ENCODE measurements around the gene PITPNC1.

DNA sequence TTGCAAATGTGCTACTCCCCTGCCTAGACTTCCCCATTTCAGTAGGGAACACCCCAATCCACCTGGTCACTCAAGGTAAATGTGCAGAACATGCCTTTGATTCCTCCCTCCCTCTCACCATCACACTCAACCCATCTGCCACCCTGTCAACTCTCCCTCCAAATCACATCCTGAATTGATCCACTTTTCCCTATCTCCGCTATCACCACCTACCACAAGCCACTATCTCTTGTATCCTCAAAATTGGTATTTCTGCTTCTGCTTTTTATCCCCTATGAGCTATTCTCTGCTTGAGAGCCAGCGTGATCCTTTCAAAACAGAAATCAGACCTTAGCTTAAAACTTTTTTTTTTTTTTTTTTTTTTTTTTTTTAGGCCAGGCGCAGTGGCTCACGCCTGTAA lies 335.3 kb downstream of the PITPNC1 start:
- TF ChIP-seq EZH2phosphoT487 (IDR thresholded peaks at IDR 0.05; ENCODE audit: insufficient read depth, low read depth) (no peak), EZH2 (IDR thresholded peaks at IDR 0.05; ENCODE audit: insufficient read depth, poor library complexity, severe bottlenecking) (no peak)

Measured in GM23248 (cell line).